ENCODE results near the gene BDH1. TPM values are rescaled to one million over a fixed set of nuclear protein-coding genes. Genes with fewer than 3 reads are reported as not detected.

BDH1 gene
- polyA plus RNA-seq, 1 of the 3 experiments (the other 2 are of a cell fraction): 19.8 TPM

GRCh38 chr3:197591816-197592215, 36.0 kb upstream of the BDH1 start:
- no peaks in the 10 kb centered on the region for H3K9me3 ChIP-seq
- DNase-seq: no peak
- 92% methylated on average over 5 of the region's 6 CpGs for WGBS (ENCODE audit: low lambda C conversion rate)

GRCh38 chr3:197590313-197590962, 34.7 kb upstream of the BDH1 start:
- H3K79me2 ChIP-seq (ENCODE audit: insufficient read depth): no peaks in the 10 kb centered on the region
- DNase-seq: no peak
- H3F3A ChIP-seq (replicated peaks; ENCODE audit: insufficient read depth): no peaks in the 10 kb centered on the region
- H3K36me3 ChIP-seq (replicated peaks in 1 of 2; ENCODE audit: control insufficient read depth in 1 of 2, insufficient read depth in 2 of 2, low read length in 1 of 2): no peaks in the 10 kb centered on the region
- no peaks in the 10 kb centered on the region for H3K9me2 ChIP-seq
- WGBS (ENCODE audit: low lambda C conversion rate): 50% methylated on average over 3 of the region's 4 CpGs
- no peak overlapping the region for H2AFZ ChIP-seq (ENCODE audit: low read depth)
- H3K27ac ChIP-seq (ENCODE audit: low read depth in 2 of 2, low read length in 1 of 2): no peak overlapping the region
- CTCF ChIA-PET: interaction anchor here (2.9 kb wide), 1 partner anchor 8 kb away, joined by 22 read pairs; no protein-coding TSS in a partner anchor
- no peak overlapping the region for H3K4me3 ChIP-seq (ENCODE audit: low read depth in 2 of 2, low read length in 1 of 2)
- no peaks in the 10 kb centered on the region for H3K27me3 ChIP-seq (ENCODE audit: insufficient read depth)
- POLR2A ChIA-PET: no interaction called here
- no peak overlapping the region for H3K9ac ChIP-seq
- no peaks in the 10 kb centered on the region for H3K9me3 ChIP-seq
- no peaks in the 10 kb centered on the region for H4K20me1 ChIP-seq (ENCODE audit: insufficient read depth)
- H3K4me2 ChIP-seq: no peak overlapping the region
- H3K4me1 ChIP-seq (ENCODE audit: control insufficient read depth in 1 of 2, insufficient read depth in 2 of 2, low read depth in 1 of 2, low read length in 1 of 2): no peaks in the 10 kb centered on the region; a peak in 1 of 4 replicates
- TF ChIP-seq TCF12 (IDR thresholded peaks at IDR 0.05): no peak
- TF ChIP-seq, protein P1, sequence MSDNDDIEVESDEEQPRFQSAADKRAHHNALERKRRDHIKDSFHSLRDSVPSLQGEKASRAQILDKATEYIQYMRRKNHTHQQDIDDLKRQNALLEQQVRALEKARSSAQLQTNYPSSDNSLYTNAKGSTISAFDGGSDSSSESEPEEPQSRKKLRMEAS (IDR thresholded peaks at IDR 0.05; ENCODE audit: low read depth): no peak
- no peak for TF ChIP-seq EZH2phosphoT487 (IDR thresholded peaks at IDR 0.05; ENCODE audit: borderline replicate concordance, low read depth)
- TF ChIP-seq MEF2A (IDR thresholded peaks at IDR 0.05; ENCODE audit: borderline replicate concordance, low read depth): no peak
- no peak for TF ChIP-seq USF1 (IDR thresholded peaks at IDR 0.05; ENCODE audit: borderline replicate concordance, low read depth)
- TF ChIP-seq YY1 (IDR thresholded peaks at IDR 0.05; ENCODE audit: low read depth): no peak
- TF ChIP-seq NFIC (IDR thresholded peaks at IDR 0.05; ENCODE audit: borderline replicate concordance): no peak
- TF ChIP-seq ZBTB33 (IDR thresholded peaks at IDR 0.05; ENCODE audit: borderline replicate concordance, low read depth): no peak
- TF ChIP-seq RCOR1 (IDR thresholded peaks at IDR 0.05; ENCODE audit: low read length): no peak
- no peak for TF ChIP-seq SMC3 (IDR thresholded peaks at IDR 0.05; ENCODE audit: low read depth, low read length)
- TF ChIP-seq FOXM1 (IDR thresholded peaks at IDR 0.05; ENCODE audit: low read depth): no peak
- TF ChIP-seq FOSL2 (IDR thresholded peaks at IDR 0.05; ENCODE audit: borderline replicate concordance, low read depth): no peak
- TF ChIP-seq JUND (IDR thresholded peaks at IDR 0.05): no peak
- TF ChIP-seq, protein P2, sequence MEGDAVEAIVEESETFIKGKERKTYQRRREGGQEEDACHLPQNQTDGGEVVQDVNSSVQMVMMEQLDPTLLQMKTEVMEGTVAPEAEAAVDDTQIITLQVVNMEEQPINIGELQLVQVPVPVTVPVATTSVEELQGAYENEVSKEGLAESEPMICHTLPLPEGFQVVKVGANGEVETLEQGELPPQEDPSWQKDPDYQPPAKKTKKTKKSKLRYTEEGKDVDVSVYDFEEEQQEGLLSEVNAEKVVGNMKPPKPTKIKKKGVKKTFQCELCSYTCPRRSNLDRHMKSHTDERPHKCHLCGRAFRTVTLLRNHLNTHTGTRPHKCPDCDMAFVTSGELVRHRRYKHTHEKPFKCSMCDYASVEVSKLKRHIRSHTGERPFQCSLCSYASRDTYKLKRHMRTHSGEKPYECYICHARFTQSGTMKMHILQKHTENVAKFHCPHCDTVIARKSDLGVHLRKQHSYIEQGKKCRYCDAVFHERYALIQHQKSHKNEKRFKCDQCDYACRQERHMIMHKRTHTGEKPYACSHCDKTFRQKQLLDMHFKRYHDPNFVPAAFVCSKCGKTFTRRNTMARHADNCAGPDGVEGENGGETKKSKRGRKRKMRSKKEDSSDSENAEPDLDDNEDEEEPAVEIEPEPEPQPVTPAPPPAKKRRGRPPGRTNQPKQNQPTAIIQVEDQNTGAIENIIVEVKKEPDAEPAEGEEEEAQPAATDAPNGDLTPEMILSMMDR (IDR thresholded peaks at IDR 0.05): no peak
- TF ChIP-seq, protein P3, sequence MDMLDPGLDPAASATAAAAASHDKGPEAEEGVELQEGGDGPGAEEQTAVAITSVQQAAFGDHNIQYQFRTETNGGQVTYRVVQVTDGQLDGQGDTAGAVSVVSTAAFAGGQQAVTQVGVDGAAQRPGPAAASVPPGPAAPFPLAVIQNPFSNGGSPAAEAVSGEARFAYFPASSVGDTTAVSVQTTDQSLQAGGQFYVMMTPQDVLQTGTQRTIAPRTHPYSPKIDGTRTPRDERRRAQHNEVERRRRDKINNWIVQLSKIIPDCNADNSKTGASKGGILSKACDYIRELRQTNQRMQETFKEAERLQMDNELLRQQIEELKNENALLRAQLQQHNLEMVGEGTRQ (IDR thresholded peaks at IDR 0.05; ENCODE audit: borderline replicate concordance, low read depth, low read length): no peak

More at GRCh38 chr3:197591816-197592215, 36.0 kb upstream of the BDH1 start:
- ChIA-PET CTCF (no interaction called here), POLR2A (no interaction called here)
- H3K27ac ChIP-seq (ENCODE audit: low read depth in 2 of 2, low read length in 1 of 2): no peak overlapping the region
- no peak overlapping the region for H2AFZ ChIP-seq (ENCODE audit: low read depth)
- no peaks in the 10 kb centered on the region for H4K20me1 ChIP-seq (ENCODE audit: insufficient read depth)
- TF ChIP-seq TEAD4 (IDR thresholded peaks at IDR 0.05; ENCODE audit: borderline replicate concordance, insufficient read depth): no peak
- no peak for TF ChIP-seq ZBTB33 (IDR thresholded peaks at IDR 0.05; ENCODE audit: borderline replicate concordance, low read depth)
- TF ChIP-seq FOXM1 (IDR thresholded peaks at IDR 0.05; ENCODE audit: low read depth): no peak
- no peak for TF ChIP-seq TAF1 (IDR thresholded peaks at IDR 0.05; ENCODE audit: borderline replicate concordance, low read depth, low read length)
- H3K36me3 ChIP-seq (replicated peaks in 1 of 2; ENCODE audit: control insufficient read depth in 1 of 2, insufficient read depth in 2 of 2, low read length in 1 of 2): no peaks in the 10 kb centered on the region
- no peak overlapping the region for H3K4me3 ChIP-seq (ENCODE audit: low read depth in 2 of 2, low read length in 1 of 2)
- no peak overlapping the region for H3K9ac ChIP-seq
- no peaks in the 10 kb centered on the region for H3F3A ChIP-seq (replicated peaks; ENCODE audit: insufficient read depth)
- H3K4me2 ChIP-seq: no peak overlapping the region
- H3K27me3 ChIP-seq (ENCODE audit: insufficient read depth): no peaks in the 10 kb centered on the region
- no peaks in the 10 kb centered on the region for H3K79me2 ChIP-seq (ENCODE audit: insufficient read depth)
- no peaks in the 10 kb centered on the region for H3K9me2 ChIP-seq
- H3K4me1 ChIP-seq (ENCODE audit: control insufficient read depth in 1 of 2, insufficient read depth in 2 of 2, low read depth in 1 of 2, low read length in 1 of 2): no peaks in the 10 kb centered on the region; a peak in 1 of 4 replicates

All from SK-N-SH (cell line).